Thoracic aorta (tissue), 2 donors: ENCODE data around the gene OR7G2. TPM values are rescaled to one million over a fixed set of nuclear protein-coding genes. Genes with fewer than 3 reads are reported as not detected.

Source experiments
- ATAC-seq: fragments of 150-250 bp; one replicate; pipeline ENCODE4 v1.8.0; 2017; ENCODE audit warnings: low read depth; ENCODE audit not compliant: insufficient number of reproducible peaks, low FRiP score
- DNase-seq: peaks from one replicate; pipeline ENCODE4 v3.0.0-alpha.2; 2020; ENCODE audit warnings: low spot score
- H3K27ac ChIP-seq, 2 donors: fragments of 200-600 bp; sonication (generic); 1 replicate in 1 of 2; 2 replicates in 1 of 2; pipeline ENCODE4 v1.5.1; 2016; ENCODE audit warnings: mild to moderate bottlenecking in 2 of 2, moderate library complexity in 2 of 2
- H3K27me3 ChIP-seq: fragments of 200-600 bp; sonication (generic); replicated peaks from 2 replicates; pipeline ENCODE4 v1.6.0; 2016; ENCODE audit warnings: mild to moderate bottlenecking; ENCODE audit not compliant: insufficient read depth
- H3K36me3 ChIP-seq: fragments of 200-600 bp; sonication (generic); one replicate; pipeline ENCODE4 v1.5.1; 2016
- H3K4me1 ChIP-seq, 2 donors: fragments of 200-600 bp; sonication (generic); 1 replicate in 1 of 2; 2 replicates in 1 of 2; pipeline versions ENCODE4 v1.5.1 to v1.6.0; 2016; ENCODE audit warnings: low read depth in 2 of 2, mild to moderate bottlenecking in 1 of 2; ENCODE audit not compliant: control insufficient read depth in 1 of 2
- H3K4me3 ChIP-seq: fragments of 200-600 bp; sonication (generic); 2 replicates; pipeline ENCODE4 v1.5.1; 2016; ENCODE audit warnings: mild to moderate bottlenecking
- H3K9me3 ChIP-seq: fragments of 200-600 bp; sonication (generic); 2 replicates; pipeline ENCODE4 v1.5.1; 2016
- total RNA-seq, 2 donors: library from RNA; depleted of rRNA; stranded (reverse); fragments of >200 nt; gene quantifications; one replicate each; pipeline versions ENCODE4 v1.1.0 to v1.2.3, GENCODE V29; 2016
- TF ChIP-seq, protein P1 (sequence below): fragments of 200-600 bp; sonication (generic); IDR thresholded peaks from one replicate; pipeline ENCODE4 v1.5.1; 2019; ENCODE audit warnings: antibody characterized with exemption

The OR7G2 gene
- total RNA-seq, 2 donors from 2014 or later, result not detected

DNA sequence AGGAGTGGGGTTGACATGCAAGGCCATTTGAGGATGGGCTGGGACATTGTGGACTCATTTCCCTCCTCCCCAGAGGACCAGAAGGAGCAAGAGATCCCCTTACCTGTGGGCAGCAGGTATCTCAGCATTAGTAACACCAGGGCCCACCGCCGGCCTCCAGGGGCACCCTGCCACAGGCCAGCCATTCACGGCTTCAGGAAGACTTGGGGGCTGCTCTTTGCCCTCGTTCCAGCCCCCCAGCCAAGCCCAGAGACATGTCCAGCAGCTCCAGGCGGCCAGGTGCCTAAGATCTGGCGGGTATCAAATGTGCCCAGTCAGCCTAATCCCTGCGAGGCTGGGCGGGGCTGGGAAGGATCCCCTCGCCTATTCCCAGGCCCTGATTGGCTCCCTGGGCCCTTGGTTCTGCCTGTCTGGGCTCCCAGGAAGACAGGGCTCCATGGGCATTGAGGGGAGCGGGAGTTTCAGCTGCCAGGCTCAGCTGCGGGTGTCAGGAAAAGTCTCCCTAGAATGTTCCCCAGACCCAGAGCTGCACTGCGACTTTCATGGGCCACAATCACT is 41.7 kb downstream of the OR7G2 start:
- DNase-seq, result no peak
- Histone ChIP-seq H3K9me3 (no peaks in the 10 kb centered on the region), H3K4me1 (no peaks in the 10 kb centered on the region), H3K27me3 (no peaks in the 10 kb centered on the region), H3K27ac (no peak overlapping the region), H3K36me3 (no peaks in the 10 kb centered on the region), H3K4me3 (no peak overlapping the region)
- TF ChIP-seq, protein P1, sequence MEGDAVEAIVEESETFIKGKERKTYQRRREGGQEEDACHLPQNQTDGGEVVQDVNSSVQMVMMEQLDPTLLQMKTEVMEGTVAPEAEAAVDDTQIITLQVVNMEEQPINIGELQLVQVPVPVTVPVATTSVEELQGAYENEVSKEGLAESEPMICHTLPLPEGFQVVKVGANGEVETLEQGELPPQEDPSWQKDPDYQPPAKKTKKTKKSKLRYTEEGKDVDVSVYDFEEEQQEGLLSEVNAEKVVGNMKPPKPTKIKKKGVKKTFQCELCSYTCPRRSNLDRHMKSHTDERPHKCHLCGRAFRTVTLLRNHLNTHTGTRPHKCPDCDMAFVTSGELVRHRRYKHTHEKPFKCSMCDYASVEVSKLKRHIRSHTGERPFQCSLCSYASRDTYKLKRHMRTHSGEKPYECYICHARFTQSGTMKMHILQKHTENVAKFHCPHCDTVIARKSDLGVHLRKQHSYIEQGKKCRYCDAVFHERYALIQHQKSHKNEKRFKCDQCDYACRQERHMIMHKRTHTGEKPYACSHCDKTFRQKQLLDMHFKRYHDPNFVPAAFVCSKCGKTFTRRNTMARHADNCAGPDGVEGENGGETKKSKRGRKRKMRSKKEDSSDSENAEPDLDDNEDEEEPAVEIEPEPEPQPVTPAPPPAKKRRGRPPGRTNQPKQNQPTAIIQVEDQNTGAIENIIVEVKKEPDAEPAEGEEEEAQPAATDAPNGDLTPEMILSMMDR, result no peak
- ATAC-seq, result no peak

GRCh38 chr19:9061879-9062278 is 45.4 kb downstream of the OR7G2 start:
- DNase-seq (no peak), ATAC-seq (no peak)
- Histone ChIP-seq H3K27me3 (no peaks in the 10 kb centered on the region), H3K4me1 (no peaks in the 10 kb centered on the region), H3K27ac (no peak overlapping the region), H3K4me3 (no peak overlapping the region), H3K9me3 (no peaks in the 10 kb centered on the region), H3K36me3 (no peaks in the 10 kb centered on the region)
- TF ChIP-seq, protein P1, result no peak

GRCh38 chr19:9060564-9061340 is 46.5 kb downstream of the OR7G2 start:
- no peak for ATAC-seq
- TF ChIP-seq, protein P1, result no peak
- Histone ChIP-seq H3K9me3 (no peaks in the 10 kb centered on the region), H3K36me3 (no peaks in the 10 kb centered on the region), H3K4me3 (no peak overlapping the region), H3K4me1 (no peaks in the 10 kb centered on the region), H3K27me3 (no peaks in the 10 kb centered on the region), H3K27ac (no peak overlapping the region)
- no peak for DNase-seq

DNA sequence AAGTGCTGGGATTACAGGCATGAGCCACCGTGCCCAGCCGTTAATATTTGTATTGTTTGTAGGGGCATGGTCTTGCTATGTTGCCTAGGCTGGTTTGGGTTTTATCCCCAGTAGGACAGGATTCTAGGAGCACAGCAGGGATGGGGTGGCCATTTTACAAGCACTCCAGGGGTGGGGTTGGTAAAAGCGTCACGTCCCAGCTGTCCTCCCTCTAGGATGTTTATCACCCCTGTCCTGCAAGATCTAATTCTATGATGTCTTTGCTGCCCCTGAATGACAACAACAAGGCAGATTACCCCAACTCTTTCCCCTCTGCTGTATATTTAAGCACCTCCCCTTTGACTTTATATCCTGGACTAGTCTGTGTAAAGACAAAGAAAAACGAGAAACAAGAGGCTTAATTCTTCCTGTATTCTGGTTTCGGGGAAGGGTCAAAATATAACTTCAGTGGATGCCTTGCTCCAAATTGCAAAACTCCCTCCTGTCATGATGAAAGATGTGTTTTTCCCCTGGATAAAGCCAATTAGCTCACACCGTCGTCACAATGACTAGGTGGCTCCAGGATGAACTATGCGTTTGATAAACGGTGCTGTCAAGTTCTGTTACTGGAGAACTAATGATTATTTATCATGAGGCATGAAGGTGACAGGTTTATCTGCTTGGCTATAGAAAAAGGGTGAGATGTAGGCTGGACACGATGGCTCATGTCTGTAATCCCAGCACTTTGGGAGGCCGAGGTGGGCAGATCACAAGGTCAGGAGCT is 48.2 kb downstream of the OR7G2 start:
- Histone ChIP-seq H3K36me3 (no peaks in the 10 kb centered on the region), H3K4me3 (no peak overlapping the region), H3K4me1 (no peaks in the 10 kb centered on the region), H3K9me3 (no peaks in the 10 kb centered on the region), H3K27ac (no peak overlapping the region), H3K27me3 (no peaks in the 10 kb centered on the region)
- DNase-seq (no peak), ATAC-seq (no peak)
- TF ChIP-seq, protein P1, result no peak
